ENCODE results near the gene RSAD1. TPM values are rescaled to one million over a fixed set of nuclear protein-coding genes. Genes with fewer than 3 reads are reported as not detected.

The RSAD1 gene
- total and polyA plus RNA-seq, 8 donors = 20.1 to 49.4 (median 33.6) TPM

- Histone ChIP-seq H3K36me3 (no peaks in the 10 kb centered on the region), H3K27ac (no peak overlapping the region), H3K4me1 (peaks cover 15 to 17% (median 16%) of the 10 kb centered on the region in 3 donors), H3K27me3 (no peaks in the 10 kb centered on the region), H3K9me3 (no peaks in the 10 kb centered on the region), H3K4me3 (no peak overlapping the region)
- FAIRE-seq (no peak), DNase-seq (no peak), ATAC-seq (peak; percentile 23 to 43 (median 26))
- 13 to 20% methylated on average over 2 of the region's 2 CpGs for WGBS, 2 donors
- intact Hi-C loops (cut with DNase I) = no loop called here
- TF ChIP-seq CTCF (IDR thresholded peaks at IDR 0.05) = no peak
Measured at GRCh38 chr17:50448643-50449042, 30.0 kb upstream of the RSAD1 start.

GRCh38 chr17:50451943-50452629 is 26.6 kb upstream of the RSAD1 start:
- ATAC-seq (no peak), DNase-seq (no peak), FAIRE-seq (no peak)
- Histone ChIP-seq H3K4me3 (no peak overlapping the region), H3K9me3 (no peaks in the 10 kb centered on the region), H3K27me3 (no peaks in the 10 kb centered on the region), H3K27ac (no peak overlapping the region), H3K4me1 (peaks cover 13 to 14% (median 13%) of the 10 kb centered on the region in 3 donors), H3K36me3 (no peaks in the 10 kb centered on the region)
- intact Hi-C loops (cut with DNase I) = no loop called here
- no peak for TF ChIP-seq CTCF (IDR thresholded peaks at IDR 0.05)
- WGBS, 2 donors = 68 to 69% methylated on average over 7 of the region's 7 CpGs

GRCh38 chr17:50452630-50453300 is 25.9 kb upstream of the RSAD1 start:
- no peaks in the 10 kb centered on the region for H3K36me3 ChIP-seq
- no peak for FAIRE-seq
- no peak for DNase-seq
- no peak for TF ChIP-seq CTCF (IDR thresholded peaks at IDR 0.05)
- no peaks in the 10 kb centered on the region for H3K27me3 ChIP-seq
- no peaks in the 10 kb centered on the region for H3K9me3 ChIP-seq
- intact Hi-C loops (cut with DNase I) = no loop called here
- no peak overlapping the region for H3K4me3 ChIP-seq
- no peak for ATAC-seq
- WGBS, 2 donors = 85 to 86% methylated on average over 10 of the region's 10 CpGs
- H3K27ac ChIP-seq = no peak overlapping the region
- H3K4me1 ChIP-seq = peaks cover 11 to 12% (median 11%) of the 10 kb centered on the region in 3 donors

- intact Hi-C loops (cut with DNase I) = no loop called here
- Histone ChIP-seq H3K27ac (no peak overlapping the region), H3K27me3 (no peaks in the 10 kb centered on the region), H3K9me3 (no peaks in the 10 kb centered on the region), H3K4me1 (peaks cover 0 to under 1% (median under 1%) of the 10 kb centered on the region in 3 donors), H3K4me3 (no peak overlapping the region), H3K36me3 (no peaks in the 10 kb centered on the region)
- TF ChIP-seq CTCF (IDR thresholded peaks at IDR 0.05) = no peak
- 91 to 92% methylated on average over 3 of the region's 3 CpGs for WGBS, 2 donors
- no peak for ATAC-seq
- FAIRE-seq = no peak
- no peak for DNase-seq
Measured at GRCh38 chr17:50453901-50454300, 24.8 kb upstream of the RSAD1 start.

- no peak for TF ChIP-seq CTCF (IDR thresholded peaks at IDR 0.05)
- no peak for ATAC-seq
- DNase-seq = no peak
- Histone ChIP-seq H3K4me3 (no peak overlapping the region), H3K27me3 (no peaks in the 10 kb centered on the region), H3K9me3 (no peaks in the 10 kb centered on the region), H3K27ac (no peak overlapping the region), H3K36me3 (no peaks in the 10 kb centered on the region), H3K4me1 (no peaks in the 10 kb centered on the region)
- intact Hi-C loops (cut with DNase I) = no loop called here
- no peak for FAIRE-seq
- 98 to 99% methylated on average over 4 of the region's 4 CpGs for WGBS, 2 donors
Measured at GRCh38 chr17:50457621-50458020, 21.0 kb upstream of the RSAD1 start.
